Testis (tissue), 2 donors: Measurements from ENCODE around the gene TREX2.

Experiments
- POLR2A ChIP-seq: fragments of 450-650 bp; IDR thresholded peaks from one replicate; pipeline ENCODE4 v1.6.1; 2017; ENCODE audit warnings: antibody characterized with exemption, mild to moderate bottlenecking, moderate library complexity
- TF ChIP-seq, protein P1 (sequence below), 3 experiments: fragments of 450-650 bp in 2 of 3; fragments of 200-600 bp in 1 of 3; sonication (generic) in 1 of 3; IDR thresholded peaks; one replicate each; pipeline ENCODE4 v1.5.1; 2016 to 2019; ENCODE audit warnings: antibody characterized with exemption in 3 of 3, mild to moderate bottlenecking in 2 of 3, moderate library complexity in 1 of 3

DNA sequence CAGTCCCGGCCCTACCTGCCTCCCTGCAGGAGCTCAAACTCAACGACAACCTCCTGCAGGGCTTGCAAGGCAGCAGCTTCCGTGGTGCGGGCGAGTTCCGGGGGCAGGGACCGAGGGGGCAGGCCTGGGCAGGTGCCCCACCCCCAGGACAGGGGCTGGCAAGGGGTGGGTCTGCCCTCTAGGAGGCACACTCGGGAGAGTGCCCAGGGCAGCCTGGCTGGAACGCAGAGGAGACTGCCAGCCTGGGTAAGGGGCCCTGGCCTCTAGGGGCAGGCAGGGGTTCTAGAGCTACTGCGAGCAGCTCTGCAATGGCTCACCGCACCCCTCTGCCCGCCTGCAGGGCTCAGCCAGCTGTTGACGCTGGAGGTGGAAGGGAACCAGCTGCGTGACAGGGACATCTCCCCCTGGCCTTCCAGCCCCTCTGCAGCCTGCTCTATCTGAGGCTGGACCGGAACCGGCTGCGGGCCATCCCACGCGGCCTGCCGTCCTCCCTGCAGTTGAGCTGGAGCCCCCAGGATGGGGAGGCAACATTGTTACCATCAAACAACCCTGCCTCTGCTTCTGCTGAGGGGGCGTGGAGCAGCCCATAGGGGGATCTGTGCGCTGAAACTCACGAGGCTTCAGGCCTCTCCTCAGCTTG, 36.6 kb upstream of the TREX2 start:
- TF ChIP-seq, protein P1, sequence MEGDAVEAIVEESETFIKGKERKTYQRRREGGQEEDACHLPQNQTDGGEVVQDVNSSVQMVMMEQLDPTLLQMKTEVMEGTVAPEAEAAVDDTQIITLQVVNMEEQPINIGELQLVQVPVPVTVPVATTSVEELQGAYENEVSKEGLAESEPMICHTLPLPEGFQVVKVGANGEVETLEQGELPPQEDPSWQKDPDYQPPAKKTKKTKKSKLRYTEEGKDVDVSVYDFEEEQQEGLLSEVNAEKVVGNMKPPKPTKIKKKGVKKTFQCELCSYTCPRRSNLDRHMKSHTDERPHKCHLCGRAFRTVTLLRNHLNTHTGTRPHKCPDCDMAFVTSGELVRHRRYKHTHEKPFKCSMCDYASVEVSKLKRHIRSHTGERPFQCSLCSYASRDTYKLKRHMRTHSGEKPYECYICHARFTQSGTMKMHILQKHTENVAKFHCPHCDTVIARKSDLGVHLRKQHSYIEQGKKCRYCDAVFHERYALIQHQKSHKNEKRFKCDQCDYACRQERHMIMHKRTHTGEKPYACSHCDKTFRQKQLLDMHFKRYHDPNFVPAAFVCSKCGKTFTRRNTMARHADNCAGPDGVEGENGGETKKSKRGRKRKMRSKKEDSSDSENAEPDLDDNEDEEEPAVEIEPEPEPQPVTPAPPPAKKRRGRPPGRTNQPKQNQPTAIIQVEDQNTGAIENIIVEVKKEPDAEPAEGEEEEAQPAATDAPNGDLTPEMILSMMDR (IDR thresholded peaks at IDR 0.05): no peak
- TF ChIP-seq POLR2A: no peak
